ENCODE data around the gene AQP1. TPM values are rescaled to one million over a fixed set of nuclear protein-coding genes. Genes with fewer than 3 reads are reported as not detected.

The AQP1 gene
- total RNA-seq, 4 donors from 2014 or later = 439 to 589 (median 503) TPM

GRCh38 chr7:30894009-30894408, 17.6 kb upstream of the AQP1 start:
- Histone ChIP-seq H3K27ac (peak overlapping the region in 3 of 4 donors; percentile 63 to 68 (median 65)), H3K9me3 (no peaks in the 10 kb centered on the region), H3K4me1 (peaks cover 0 to 78% (median 32%) of the 10 kb centered on the region in 3 donors), H3K36me3 (peaks cover 0 to 14% of the 10 kb centered on the region in 2 donors), H3K27me3 (no peaks in the 10 kb centered on the region), H3K4me3 (no peak overlapping the region)
- ATAC-seq = no peak
- no peak for TF ChIP-seq POLR2AphosphoS5 (IDR thresholded peaks at IDR 0.05)
- TF ChIP-seq POLR2A (IDR thresholded peaks at IDR 0.05) = no peak
- TF ChIP-seq, protein P1, sequence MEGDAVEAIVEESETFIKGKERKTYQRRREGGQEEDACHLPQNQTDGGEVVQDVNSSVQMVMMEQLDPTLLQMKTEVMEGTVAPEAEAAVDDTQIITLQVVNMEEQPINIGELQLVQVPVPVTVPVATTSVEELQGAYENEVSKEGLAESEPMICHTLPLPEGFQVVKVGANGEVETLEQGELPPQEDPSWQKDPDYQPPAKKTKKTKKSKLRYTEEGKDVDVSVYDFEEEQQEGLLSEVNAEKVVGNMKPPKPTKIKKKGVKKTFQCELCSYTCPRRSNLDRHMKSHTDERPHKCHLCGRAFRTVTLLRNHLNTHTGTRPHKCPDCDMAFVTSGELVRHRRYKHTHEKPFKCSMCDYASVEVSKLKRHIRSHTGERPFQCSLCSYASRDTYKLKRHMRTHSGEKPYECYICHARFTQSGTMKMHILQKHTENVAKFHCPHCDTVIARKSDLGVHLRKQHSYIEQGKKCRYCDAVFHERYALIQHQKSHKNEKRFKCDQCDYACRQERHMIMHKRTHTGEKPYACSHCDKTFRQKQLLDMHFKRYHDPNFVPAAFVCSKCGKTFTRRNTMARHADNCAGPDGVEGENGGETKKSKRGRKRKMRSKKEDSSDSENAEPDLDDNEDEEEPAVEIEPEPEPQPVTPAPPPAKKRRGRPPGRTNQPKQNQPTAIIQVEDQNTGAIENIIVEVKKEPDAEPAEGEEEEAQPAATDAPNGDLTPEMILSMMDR (IDR thresholded peaks at IDR 0.05) = no peak
- TF ChIP-seq EP300 (IDR thresholded peaks at IDR 0.05) = no peak
- WGBS, 2 donors (ENCODE audit: low coverage in 1 of 2) = 40 to 57% methylated on average over 1 of the region's 1 CpG

GRCh38 chr7:30894866-30895605, 16.6 kb upstream of the AQP1 start:
- H3K27me3 ChIP-seq = no peaks in the 10 kb centered on the region
- peaks cover 0 to 79% (median 35%) of the 10 kb centered on the region in 3 donors for H3K4me1 ChIP-seq
- H3K9me3 ChIP-seq = no peaks in the 10 kb centered on the region
- 83 to 100% methylated on average over 2 of the region's 14 CpGs for WGBS, 2 donors (ENCODE audit: low coverage in 1 of 2)
- H3K4me3 ChIP-seq = no peak overlapping the region
- H3K36me3 ChIP-seq = peaks cover 0 to 14% of the 10 kb centered on the region in 2 donors
- TF ChIP-seq POLR2AphosphoS5 (IDR thresholded peaks at IDR 0.05) = no peak
- TF ChIP-seq EP300 (IDR thresholded peaks at IDR 0.05) = no peak
- TF ChIP-seq, protein P1 (IDR thresholded peaks at IDR 0.05) = no peak
- no peak for TF ChIP-seq POLR2A (IDR thresholded peaks at IDR 0.05)
- peak overlapping the region in 3 of 4 donors; percentile 63 to 68 (median 65) for H3K27ac ChIP-seq
- no peak for ATAC-seq

DNA sequence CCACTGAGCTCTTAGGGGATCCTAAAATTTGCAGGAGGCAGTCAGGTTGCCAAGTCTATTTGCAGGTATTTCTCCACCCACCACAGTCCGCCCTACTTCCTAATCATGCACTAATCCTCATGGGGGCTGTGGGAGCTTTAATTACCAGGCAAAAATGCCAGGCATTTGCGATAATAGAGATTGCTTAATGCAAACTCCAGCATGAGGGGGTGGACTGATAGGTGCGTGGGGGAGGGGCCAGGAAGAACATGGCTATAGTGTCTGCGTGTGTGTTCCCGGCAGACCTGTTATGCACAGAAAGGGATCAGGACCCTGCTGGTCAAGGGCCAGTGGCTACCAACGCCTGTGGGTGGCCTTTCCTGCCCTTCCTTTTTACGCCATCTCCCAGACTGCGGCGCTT, 15.6 kb upstream of the AQP1 start:
- 85 to 97% methylated on average over 5 to 8 of the region's 9 CpGs for WGBS, 2 donors (ENCODE audit: low coverage in 1 of 2)
- H3K4me1 ChIP-seq = peaks cover 0 to 89% (median 35%) of the 10 kb centered on the region in 3 donors
- TF ChIP-seq, protein P1 (IDR thresholded peaks at IDR 0.05) = no peak
- TF ChIP-seq EP300 (IDR thresholded peaks at IDR 0.05) (no peak), POLR2A (IDR thresholded peaks at IDR 0.05) (no peak), POLR2AphosphoS5 (IDR thresholded peaks at IDR 0.05) (no peak)
- H3K36me3 ChIP-seq = peaks cover 0 to 14% of the 10 kb centered on the region in 2 donors
- ATAC-seq = no peak
- no peak overlapping the region for H3K4me3 ChIP-seq
- peak overlapping the region in 3 of 4 donors; percentile 63 to 68 (median 65) for H3K27ac ChIP-seq
- no peaks in the 10 kb centered on the region for H3K27me3 ChIP-seq
- no peaks in the 10 kb centered on the region for H3K9me3 ChIP-seq

DNA sequence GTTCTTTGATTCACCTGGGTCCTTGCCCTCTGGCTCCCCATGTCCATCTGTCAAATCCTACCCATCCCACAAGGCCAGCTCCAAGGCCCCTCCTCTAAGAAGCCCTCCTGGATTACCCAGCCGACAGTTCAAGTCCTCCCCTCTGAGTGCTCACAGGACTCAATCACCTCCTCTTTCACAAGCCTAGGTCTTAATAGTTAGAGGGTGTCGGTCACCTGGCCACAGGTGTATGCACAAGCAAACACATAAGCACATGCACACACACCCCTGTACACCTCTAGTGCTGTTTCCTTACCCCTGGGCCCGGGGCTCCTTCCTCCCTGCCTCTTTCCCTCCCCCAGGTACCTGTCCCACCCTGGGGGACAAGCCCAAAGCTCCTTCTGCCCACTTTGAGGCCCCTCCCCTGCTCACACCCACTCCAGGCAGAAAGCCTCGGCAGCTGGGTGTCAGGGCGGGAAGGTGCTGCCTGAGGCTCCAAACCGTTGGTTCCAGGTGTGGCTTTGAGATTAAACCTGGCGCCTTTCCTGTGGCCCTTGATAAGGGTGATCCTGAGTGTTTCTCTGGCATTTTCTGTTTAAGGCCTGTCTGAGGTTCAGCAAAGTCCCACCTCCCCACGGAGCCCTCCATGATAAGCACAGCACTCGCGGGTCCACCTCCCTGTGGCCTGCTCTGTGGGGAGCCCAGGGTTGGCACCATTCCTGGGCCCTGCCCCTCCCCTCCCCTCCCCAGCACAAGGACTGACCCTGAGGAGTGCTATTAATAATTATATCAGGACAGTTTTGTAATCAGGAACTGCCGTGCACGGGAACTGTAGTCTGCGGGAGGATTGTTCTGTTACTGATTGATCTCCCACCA, 14.6 kb upstream of the AQP1 start:
- TF ChIP-seq POLR2A (IDR thresholded peaks at IDR 0.05) = no peak
- no peak for TF ChIP-seq POLR2AphosphoS5 (IDR thresholded peaks at IDR 0.05)
- TF ChIP-seq, protein P1 (IDR thresholded peaks at IDR 0.05) = no peak
- Histone ChIP-seq H3K36me3 (peaks cover 0 to 5% of the 10 kb centered on the region in 2 donors), H3K4me1 (peaks cover 0 to 93% (median 35%) of the 10 kb centered on the region in 3 donors), H3K27me3 (no peaks in the 10 kb centered on the region), H3K9me3 (no peaks in the 10 kb centered on the region), H3K27ac (peak overlapping the region in 3 of 4 donors; percentile 46 to 68 (median 65)), H3K4me3 (no peak overlapping the region)
- WGBS, 2 donors (ENCODE audit: low coverage in 1 of 2) = 34 to 90% methylated on average over 2 to 3 of the region's 13 CpGs
- no peak for ATAC-seq

All from gastroesophageal sphincter (tissue), 4 donors.